ENCODE data around the gene SLC14A1. TPM values are rescaled to one million over a fixed set of nuclear protein-coding genes. Genes with fewer than 3 reads are reported as not detected.

Gene SLC14A1
- polyA plus RNA-seq, 2 donors, result 0.44 to 0.57 TPM

- peaks cover 4 to 14% of the 10 kb centered on the region in 2 donors for H3K27me3 ChIP-seq (ENCODE audit: control insufficient read depth in 1 of 2, insufficient read depth in 2 of 2, low read length in 2 of 2)
- H3K4me1 ChIP-seq (ENCODE audit: control insufficient read depth in 2 of 2, insufficient read depth in 2 of 2, low read length in 1 of 2), result peaks cover 0 to 2% of the 10 kb centered on the region in 2 donors
- WGBS, 2 donors, result 64 to 67% methylated on average over 9 of the region's 9 CpGs
- H3K9me3 ChIP-seq (ENCODE audit: control insufficient read depth in 2 of 2, insufficient read depth in 1 of 2, low read depth in 1 of 2, low read length in 1 of 2), result no peaks in the 10 kb centered on the region
- H3K27ac ChIP-seq (ENCODE audit: low read depth in 2 of 2, low read length in 1 of 2), result no peak overlapping the region
- no peak overlapping the region for H3K4me3 ChIP-seq (ENCODE audit: low read depth in 1 of 2, low read length in 2 of 2)
- H3K36me3 ChIP-seq (ENCODE audit: control insufficient read depth in 2 of 2, insufficient read depth in 2 of 2, low read length in 1 of 2), result peaks cover 0 to 1% of the 10 kb centered on the region in 2 donors
These were observed 59.4 kb downstream of the SLC14A1 start for GRCh38 chr18:45783097-45784075.

DNA sequence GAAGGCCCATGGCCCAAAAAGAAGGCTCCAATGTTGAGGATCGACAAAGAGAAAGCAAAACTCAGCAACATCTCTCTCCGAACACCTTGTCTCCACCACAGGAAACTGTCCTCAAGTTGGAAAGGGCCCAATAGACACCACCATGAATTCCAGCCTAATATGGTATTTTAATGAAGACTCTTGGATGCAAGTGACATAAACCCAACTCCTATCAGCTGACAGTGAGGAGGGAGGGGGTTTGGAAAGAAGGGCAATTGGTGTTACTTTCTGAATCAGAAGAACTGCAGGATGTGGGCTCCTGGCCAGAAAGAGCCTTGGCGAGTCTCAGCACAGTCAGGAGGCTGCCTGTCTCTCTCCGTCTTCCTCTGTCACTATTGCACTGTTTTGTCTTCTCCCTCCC, 61.2 kb downstream of the SLC14A1 start:
- H3K9me3 ChIP-seq (ENCODE audit: control insufficient read depth in 2 of 2, insufficient read depth in 1 of 2, low read depth in 1 of 2, low read length in 1 of 2), result no peaks in the 10 kb centered on the region
- peaks cover 0 to 2% of the 10 kb centered on the region in 2 donors for H3K36me3 ChIP-seq (ENCODE audit: control insufficient read depth in 2 of 2, insufficient read depth in 2 of 2, low read length in 1 of 2)
- no peak overlapping the region for H3K27ac ChIP-seq (ENCODE audit: low read depth in 2 of 2, low read length in 1 of 2)
- H3K4me1 ChIP-seq (ENCODE audit: control insufficient read depth in 2 of 2, insufficient read depth in 2 of 2, low read length in 1 of 2), result peaks cover 0 to 2% of the 10 kb centered on the region in 2 donors
- H3K27me3 ChIP-seq (ENCODE audit: control insufficient read depth in 1 of 2, insufficient read depth in 2 of 2, low read length in 2 of 2), result peaks cover 5 to 15% of the 10 kb centered on the region in 2 donors
- 52 to 54% methylated on average over 4 of the region's 4 CpGs for WGBS, 2 donors
- no peak overlapping the region for H3K4me3 ChIP-seq (ENCODE audit: low read depth in 1 of 2, low read length in 2 of 2)

- Histone ChIP-seq H3K36me3 (ENCODE audit: control insufficient read depth in 2 of 2, insufficient read depth in 2 of 2, low read length in 1 of 2) (peaks cover 0 to 2% of the 10 kb centered on the region in 2 donors), H3K9me3 (ENCODE audit: control insufficient read depth in 2 of 2, insufficient read depth in 1 of 2, low read depth in 1 of 2, low read length in 1 of 2) (no peaks in the 10 kb centered on the region), H3K27me3 (ENCODE audit: control insufficient read depth in 1 of 2, insufficient read depth in 2 of 2, low read length in 2 of 2) (peaks cover 5 to 10% of the 10 kb centered on the region in 2 donors), H3K4me3 (ENCODE audit: low read depth in 1 of 2, low read length in 2 of 2) (no peak overlapping the region), H3K27ac (ENCODE audit: low read depth in 2 of 2, low read length in 1 of 2) (no peak overlapping the region), H3K4me1 (ENCODE audit: control insufficient read depth in 2 of 2, insufficient read depth in 2 of 2, low read length in 1 of 2) (no peaks in the 10 kb centered on the region)
- WGBS, 2 donors, result 92 to 95% methylated on average over 3 of the region's 3 CpGs
These were observed 63.0 kb downstream of the SLC14A1 start for GRCh38 chr18:45786941-45787340.

DNA sequence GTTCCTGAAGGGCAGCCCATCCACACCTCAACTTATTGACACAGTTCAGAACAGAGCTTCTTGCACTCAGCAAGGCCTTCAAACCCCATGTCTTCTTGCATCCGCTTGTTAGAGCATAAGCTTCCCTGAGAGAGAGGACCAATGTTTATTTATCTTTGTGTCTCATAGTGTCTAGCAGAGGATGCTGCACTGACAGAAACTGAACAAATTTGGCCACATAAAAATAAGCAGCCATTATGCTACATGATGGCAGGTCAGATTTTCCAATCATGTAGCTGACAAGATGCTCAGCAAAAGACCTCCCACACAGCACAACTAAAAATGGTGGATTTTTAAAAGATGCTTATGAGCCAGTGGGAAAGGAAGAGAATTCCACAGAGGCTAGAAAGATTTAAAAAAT, 63.4 kb downstream of the SLC14A1 start:
- H3K4me3 ChIP-seq (ENCODE audit: low read depth in 1 of 2, low read length in 2 of 2), result no peak overlapping the region
- peaks cover 5 to 10% of the 10 kb centered on the region in 2 donors for H3K27me3 ChIP-seq (ENCODE audit: control insufficient read depth in 1 of 2, insufficient read depth in 2 of 2, low read length in 2 of 2)
- peaks cover 0 to under 1% of the 10 kb centered on the region in 2 donors for H3K9me3 ChIP-seq (ENCODE audit: control insufficient read depth in 2 of 2, insufficient read depth in 1 of 2, low read depth in 1 of 2, low read length in 1 of 2)
- 91 to 94% methylated on average over 1 of the region's 1 CpG for WGBS, 2 donors
- H3K36me3 ChIP-seq (ENCODE audit: control insufficient read depth in 2 of 2, insufficient read depth in 2 of 2, low read length in 1 of 2), result peaks cover 0 to 2% of the 10 kb centered on the region in 2 donors
- H3K27ac ChIP-seq (ENCODE audit: low read depth in 2 of 2, low read length in 1 of 2), result no peak overlapping the region
- no peaks in the 10 kb centered on the region for H3K4me1 ChIP-seq (ENCODE audit: control insufficient read depth in 2 of 2, insufficient read depth in 2 of 2, low read length in 1 of 2)

DNA sequence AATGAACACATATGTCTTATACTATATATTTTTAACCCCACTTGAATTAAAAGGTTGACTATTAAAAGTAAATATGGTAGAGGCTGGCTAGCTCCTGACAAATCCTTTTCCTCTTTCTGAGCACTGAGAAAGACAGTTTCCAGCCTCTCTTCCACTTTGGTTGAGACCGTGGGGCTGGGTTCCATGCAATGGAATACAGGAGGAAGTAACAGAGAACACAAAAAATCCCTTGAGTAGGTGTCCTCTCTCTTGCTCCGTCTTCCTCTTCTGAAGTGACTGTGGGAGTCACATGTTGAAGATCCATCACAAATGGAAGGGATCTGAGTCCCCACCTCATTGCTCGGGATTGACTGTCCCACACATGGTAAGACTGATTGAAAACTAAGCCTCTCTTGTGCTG, 64.9 kb downstream of the SLC14A1 start:
- whole genome bisulfite sequencing, 2 donors, result 89 to 93% methylated on average over 3 of the region's 3 CpGs
- peaks cover 0 to 3% of the 10 kb centered on the region in 2 donors for H3K9me3 ChIP-seq (ENCODE audit: control insufficient read depth in 2 of 2, insufficient read depth in 1 of 2, low read depth in 1 of 2, low read length in 1 of 2)
- H3K27ac ChIP-seq (ENCODE audit: low read depth in 2 of 2, low read length in 1 of 2), result no peak overlapping the region
- no peak overlapping the region for H3K4me3 ChIP-seq (ENCODE audit: low read depth in 1 of 2, low read length in 2 of 2)
- H3K27me3 ChIP-seq (ENCODE audit: control insufficient read depth in 1 of 2, insufficient read depth in 2 of 2, low read length in 2 of 2), result peaks cover 4 to 5% of the 10 kb centered on the region in 2 donors
- peaks cover 0 to 2% of the 10 kb centered on the region in 2 donors for H3K4me1 ChIP-seq (ENCODE audit: control insufficient read depth in 2 of 2, insufficient read depth in 2 of 2, low read length in 1 of 2)
- H3K36me3 ChIP-seq (ENCODE audit: control insufficient read depth in 2 of 2, insufficient read depth in 2 of 2, low read length in 1 of 2), result peaks cover 0 to 2% of the 10 kb centered on the region in 2 donors

GRCh38 chr18:45792506-45793263, 68.7 kb downstream of the SLC14A1 start:
- Histone ChIP-seq H3K4me3 (ENCODE audit: low read depth in 1 of 2, low read length in 2 of 2) (no peak overlapping the region), H3K27me3 (ENCODE audit: control insufficient read depth in 1 of 2, insufficient read depth in 2 of 2, low read length in 2 of 2) (peaks cover 2 to 4% of the 10 kb centered on the region in 2 donors), H3K36me3 (ENCODE audit: control insufficient read depth in 2 of 2, insufficient read depth in 2 of 2, low read length in 1 of 2) (peaks cover 0 to 2% of the 10 kb centered on the region in 2 donors), H3K4me1 (ENCODE audit: control insufficient read depth in 2 of 2, insufficient read depth in 2 of 2, low read length in 1 of 2) (peaks cover 0 to 2% of the 10 kb centered on the region in 2 donors), H3K9me3 (ENCODE audit: control insufficient read depth in 2 of 2, insufficient read depth in 1 of 2, low read depth in 1 of 2, low read length in 1 of 2) (peaks cover 0 to 3% of the 10 kb centered on the region in 2 donors), H3K27ac (ENCODE audit: low read depth in 2 of 2, low read length in 1 of 2) (no peak overlapping the region)
- 62 to 75% methylated on average over 5 of the region's 5 CpGs for WGBS, 2 donors

- Histone ChIP-seq H3K9me3 (ENCODE audit: control insufficient read depth in 2 of 2, insufficient read depth in 1 of 2, low read depth in 1 of 2, low read length in 1 of 2) (peaks cover 0 to 3% of the 10 kb centered on the region in 2 donors), H3K4me3 (ENCODE audit: low read depth in 1 of 2, low read length in 2 of 2) (no peak overlapping the region), H3K4me1 (ENCODE audit: control insufficient read depth in 2 of 2, insufficient read depth in 2 of 2, low read length in 1 of 2) (peaks cover 0 to 2% of the 10 kb centered on the region in 2 donors), H3K36me3 (ENCODE audit: control insufficient read depth in 2 of 2, insufficient read depth in 2 of 2, low read length in 1 of 2) (peaks cover 0 to under 1% of the 10 kb centered on the region in 2 donors), H3K27ac (ENCODE audit: low read depth in 2 of 2, low read length in 1 of 2) (no peak overlapping the region), H3K27me3 (ENCODE audit: control insufficient read depth in 1 of 2, insufficient read depth in 2 of 2, low read length in 2 of 2) (peaks cover under 1 to 4% of the 10 kb centered on the region in 2 donors)
- WGBS, 2 donors, result 31 to 33% methylated on average over 4 of the region's 4 CpGs
These were observed 69.4 kb downstream of the SLC14A1 start for GRCh38 chr18:45793264-45793965.

GRCh38 chr18:45801416-45802004, 77.5 kb downstream of the SLC14A1 start:
- Histone ChIP-seq H3K27me3 (ENCODE audit: control insufficient read depth in 1 of 2, insufficient read depth in 2 of 2, low read length in 2 of 2) (peaks cover 0 to 5% of the 10 kb centered on the region in 2 donors), H3K36me3 (ENCODE audit: control insufficient read depth in 2 of 2, insufficient read depth in 2 of 2, low read length in 1 of 2) (no peaks in the 10 kb centered on the region), H3K4me1 (ENCODE audit: control insufficient read depth in 2 of 2, insufficient read depth in 2 of 2, low read length in 1 of 2) (no peaks in the 10 kb centered on the region), H3K4me3 (ENCODE audit: low read depth in 1 of 2, low read length in 2 of 2) (no peak overlapping the region), H3K9me3 (ENCODE audit: control insufficient read depth in 2 of 2, insufficient read depth in 1 of 2, low read depth in 1 of 2, low read length in 1 of 2) (peaks cover 0 to 6% of the 10 kb centered on the region in 2 donors), H3K27ac (ENCODE audit: low read depth in 2 of 2, low read length in 1 of 2) (no peak overlapping the region)
- WGBS, 2 donors, result 91 to 93% methylated on average over 1 of the region's 1 CpG
